ENCODE results near the gene CACNA2D2. TPM values are rescaled to one million over a fixed set of nuclear protein-coding genes. Genes with fewer than 3 reads are reported as not detected.

The CACNA2D2 gene
- polyA plus RNA-seq, 1 of the 3 experiments (the other 2 are of a cell fraction) = 1.1 TPM

- TF ChIP-seq IRF3 (IDR thresholded peaks at IDR 0.05; ENCODE audit: low read depth, low read length) = peak; percentile 37; the same call in 1 of the 2 replicates
- TF ChIP-seq FOXJ3 (CRISPR knock-in tag; IDR thresholded peaks at IDR 0.05) = no peak
- no peak for TF ChIP-seq TEAD4 (IDR thresholded peaks at IDR 0.05; ENCODE audit: borderline replicate concordance, insufficient read depth)
- TF ChIP-seq SIN3A (IDR thresholded peaks at IDR 0.05; ENCODE audit: borderline replicate concordance, low read depth, low read length) = peak; percentile 87; the same call in 1 of the 2 replicates
- TF ChIP-seq GABPA (IDR thresholded peaks at IDR 0.05; ENCODE audit: low read depth) = peak; percentile 94
- TF ChIP-seq PBX3 (IDR thresholded peaks at IDR 0.05) = peak; percentile 60
- peak; percentile 90 for TF ChIP-seq ELF1 (IDR thresholded peaks at IDR 0.05)
These were observed 175.3 kb downstream of the CACNA2D2 start, which contains the start of gene TUSC2 (continued) for GRCh38 chr3:50327943-50328691.

DNA sequence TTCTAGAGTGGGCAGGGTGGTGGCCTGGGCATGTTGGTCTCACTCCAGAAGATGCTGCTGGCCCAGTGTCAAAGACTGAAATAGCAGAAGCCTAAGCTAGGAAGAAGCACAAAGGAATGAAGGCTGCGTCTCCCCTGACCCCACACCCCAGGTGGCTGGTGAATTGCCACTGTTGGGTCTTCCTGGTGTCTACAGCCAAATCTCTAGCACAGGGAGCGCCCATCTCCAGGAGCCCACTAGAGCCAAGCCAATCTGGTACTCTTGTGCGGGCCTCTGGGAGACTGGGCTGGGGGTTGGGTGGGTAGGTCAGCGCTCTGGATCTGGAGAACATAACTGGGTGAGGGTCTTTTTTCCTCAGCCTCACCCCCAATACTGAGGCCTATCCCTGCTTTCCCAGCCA, 176.3 kb downstream of the CACNA2D2 start:
- 20% methylated on average over 2 of the region's 4 CpGs for WGBS (ENCODE audit: low lambda C conversion rate)
- no peak overlapping the region for H3K27ac ChIP-seq (ENCODE audit: low read depth in 2 of 2, low read length in 1 of 2)
- H3K4me2 ChIP-seq = peak overlapping the region; percentile 87
- H3F3A ChIP-seq (replicated peaks; ENCODE audit: insufficient read depth) = peaks cover 37% of the 10 kb centered on the region
- peak overlapping the region; percentile 88 to 97 for H3K4me3 ChIP-seq (ENCODE audit: low read depth in 2 of 2, low read length in 1 of 2)
- peaks cover 0 to 21% of the 10 kb centered on the region in 2 experiments; a peak in 2 of 4 replicates for H3K4me1 ChIP-seq (ENCODE audit: control insufficient read depth in 1 of 2, insufficient read depth in 2 of 2, low read depth in 1 of 2, low read length in 1 of 2)
- no peak for DNase-seq
- peaks cover 39% of the 10 kb centered on the region for H3K79me2 ChIP-seq (ENCODE audit: insufficient read depth)
- H3K27me3 ChIP-seq (ENCODE audit: insufficient read depth) = no peaks in the 10 kb centered on the region
- H3K9me2 ChIP-seq = no peaks in the 10 kb centered on the region
- peaks cover 10 to 45% of the 10 kb centered on the region in 2 experiments for H3K36me3 ChIP-seq (replicated peaks in 1 of 2; ENCODE audit: control insufficient read depth in 1 of 2, insufficient read depth in 2 of 2, low read length in 1 of 2)
- no peak for TF ChIP-seq TEAD4 (IDR thresholded peaks at IDR 0.05; ENCODE audit: borderline replicate concordance, insufficient read depth)
- TF ChIP-seq RAD21 (IDR thresholded peaks at IDR 0.05; ENCODE audit: low read length) = no peak
- TF ChIP-seq GATA2 (CRISPR knock-in tag; IDR thresholded peaks at IDR 0.05) = no peak
- no peak for TF ChIP-seq ELF1 (IDR thresholded peaks at IDR 0.05)
- TF ChIP-seq NFIC (IDR thresholded peaks at IDR 0.05; ENCODE audit: borderline replicate concordance) = no peak
- no peak for TF ChIP-seq RFX5 (IDR thresholded peaks at IDR 0.05; ENCODE audit: low read length)
- TF ChIP-seq, protein P1, sequence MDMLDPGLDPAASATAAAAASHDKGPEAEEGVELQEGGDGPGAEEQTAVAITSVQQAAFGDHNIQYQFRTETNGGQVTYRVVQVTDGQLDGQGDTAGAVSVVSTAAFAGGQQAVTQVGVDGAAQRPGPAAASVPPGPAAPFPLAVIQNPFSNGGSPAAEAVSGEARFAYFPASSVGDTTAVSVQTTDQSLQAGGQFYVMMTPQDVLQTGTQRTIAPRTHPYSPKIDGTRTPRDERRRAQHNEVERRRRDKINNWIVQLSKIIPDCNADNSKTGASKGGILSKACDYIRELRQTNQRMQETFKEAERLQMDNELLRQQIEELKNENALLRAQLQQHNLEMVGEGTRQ (IDR thresholded peaks at IDR 0.05; ENCODE audit: borderline replicate concordance, low read depth, low read length) = no peak
- no peak for TF ChIP-seq GABPA (IDR thresholded peaks at IDR 0.05; ENCODE audit: low read depth)
- TF ChIP-seq SMC3 (IDR thresholded peaks at IDR 0.05; ENCODE audit: low read depth, low read length) = no peak
- peak overlapping the region; percentile 77 for H3K9ac ChIP-seq
- H4K20me1 ChIP-seq (ENCODE audit: insufficient read depth) = no peaks in the 10 kb centered on the region
- H3K9me3 ChIP-seq = no peaks in the 10 kb centered on the region
- CTCF ChIA-PET = interaction anchor here (1.1 to 2.3 kb wide), 7 partner anchors 9 to 135 kb away, joined by 3 to 10 read pairs (median 7); partner anchors contain the start of gene HYAL1
- no peak overlapping the region for H2AFZ ChIP-seq (ENCODE audit: low read depth)
- POLR2A ChIA-PET = interaction anchor here (1.2 to 2.5 kb wide), 2 partner anchors 11 to 28 kb away, joined by 5 to 38 read pairs; partner anchors contain the start of genes HYAL3 and NAA80

Data from SK-N-SH (cell line).